H1 (cell line): ENCODE data around the gene CDCP1.

Source experiments
- EZH2 ChIP-seq: fragments of 200-600 bp; sonication (generic); IDR thresholded peaks from 2 replicates; pipeline ENCODE4 v1.7.1; 2012; ENCODE audit warnings: low read depth, mild to moderate bottlenecking, moderate library complexity, low read length, inconsistent platforms; ENCODE audit not compliant: severe bottlenecking
- HDAC2 ChIP-seq, 2 experiments: fragments of 300-600 bp in 1 of 2; sonication (generic) in 1 of 2; IDR thresholded peaks; 2 replicates each; pipeline ENCODE4 v1.6.1; 2011 to 2012; ENCODE audit warnings: low read depth in 2 of 2, low read length in 2 of 2, mild to moderate bottlenecking in 2 of 2, moderate library complexity in 2 of 2, borderline replicate concordance in 1 of 2, inconsistent platforms in 1 of 2
- POLR2A ChIP-seq, 2 experiments: IDR thresholded peaks; 1 replicate in 1 of 2; 2 replicates in 1 of 2; pipeline ENCODE4 v1.6.1; 2011; ENCODE audit warnings: low read depth in 2 of 2, low read length in 2 of 2, mild to moderate bottlenecking in 2 of 2; ENCODE audit errors: control extremely low read depth in 1 of 2

DNA sequence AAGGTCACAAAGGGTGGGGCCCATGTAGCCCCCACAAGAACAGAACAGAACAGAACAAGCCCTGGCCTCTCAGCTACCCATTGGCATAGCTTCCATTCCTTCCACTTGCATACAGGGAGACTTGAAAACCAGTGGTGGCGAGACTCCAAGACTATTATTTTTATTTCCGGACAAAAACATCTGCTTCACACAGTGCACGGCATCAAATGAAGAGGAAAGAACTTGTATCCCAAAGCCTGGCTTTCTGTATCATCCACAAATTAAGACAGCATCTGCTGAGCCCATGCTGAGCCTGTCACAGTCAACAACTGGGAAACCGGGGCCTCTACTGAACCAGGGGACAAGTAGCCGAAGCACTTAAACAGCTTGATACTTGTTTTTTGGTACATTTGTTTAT lies 64.0 kb downstream of the CDCP1 start:
- TF ChIP-seq EZH2 = no peak
- TF ChIP-seq POLR2A (IDR thresholded peaks at IDR 0.05; ENCODE audit: control extremely low read depth in 1 of 2, low read depth in 2 of 2, low read length in 2 of 2) = no peak
- TF ChIP-seq HDAC2 (IDR thresholded peaks at IDR 0.05; ENCODE audit: borderline replicate concordance in 1 of 2, low read depth in 2 of 2, low read length in 2 of 2) = no peak
